ENCODE measurements around the gene COL5A1.

Gene COL5A1

GRCh38 chr9:134601764-134602163, 39.8 kb upstream of the COL5A1 start:
- TF ChIP-seq GATA3 (IDR thresholded peaks at IDR 0.05; ENCODE audit: low read depth, low read length) (no peak), GATA2 (IDR thresholded peaks at IDR 0.05; ENCODE audit: low read depth, low read length) (no peak)

GRCh38 chr9:134602547-134603362, 38.8 kb upstream of the COL5A1 start:
- TF ChIP-seq GATA3 (IDR thresholded peaks at IDR 0.05; ENCODE audit: low read depth, low read length), result no peak
- TF ChIP-seq GATA2 (IDR thresholded peaks at IDR 0.05; ENCODE audit: low read depth, low read length), result no peak

- TF ChIP-seq GATA3 (IDR thresholded peaks at IDR 0.05; ENCODE audit: low read depth, low read length), result no peak
- TF ChIP-seq GATA2 (IDR thresholded peaks at IDR 0.05; ENCODE audit: low read depth, low read length), result no peak
Measured at GRCh38 chr9:134604834-134605233, 36.8 kb upstream of the COL5A1 start.

GRCh38 chr9:134605351-134605965, 36.1 kb upstream of the COL5A1 start:
- TF ChIP-seq GATA2 (IDR thresholded peaks at IDR 0.05; ENCODE audit: low read depth, low read length) (no peak), GATA3 (IDR thresholded peaks at IDR 0.05; ENCODE audit: low read depth, low read length) (no peak)

- no peak for TF ChIP-seq GATA2 (IDR thresholded peaks at IDR 0.05; ENCODE audit: low read depth, low read length)
- TF ChIP-seq GATA3 (IDR thresholded peaks at IDR 0.05; ENCODE audit: low read depth, low read length), result no peak
Measured at GRCh38 chr9:134605966-134606357, 35.6 kb upstream of the COL5A1 start.

- no peak for TF ChIP-seq GATA3 (IDR thresholded peaks at IDR 0.05; ENCODE audit: low read depth, low read length)
- no peak for TF ChIP-seq GATA2 (IDR thresholded peaks at IDR 0.05; ENCODE audit: low read depth, low read length)
Measured at GRCh38 chr9:134606951-134607731, 34.5 kb upstream of the COL5A1 start.

GRCh38 chr9:134607971-134608370, 33.6 kb upstream of the COL5A1 start:
- TF ChIP-seq GATA3 (IDR thresholded peaks at IDR 0.05; ENCODE audit: low read depth, low read length) (no peak), GATA2 (IDR thresholded peaks at IDR 0.05; ENCODE audit: low read depth, low read length) (no peak)

GRCh38 chr9:134611046-134611445, 30.6 kb upstream of the COL5A1 start:
- TF ChIP-seq GATA2 (IDR thresholded peaks at IDR 0.05; ENCODE audit: low read depth, low read length) (no peak), GATA3 (IDR thresholded peaks at IDR 0.05; ENCODE audit: low read depth, low read length) (no peak)

GRCh38 chr9:134612309-134612708, 29.3 kb upstream of the COL5A1 start:
- no peak for TF ChIP-seq GATA2 (IDR thresholded peaks at IDR 0.05; ENCODE audit: low read depth, low read length)

GRCh38 chr9:134612715-134613114, 28.9 kb upstream of the COL5A1 start:
- TF ChIP-seq GATA3 (IDR thresholded peaks at IDR 0.05; ENCODE audit: low read depth, low read length), result no peak
- no peak for TF ChIP-seq GATA2 (IDR thresholded peaks at IDR 0.05; ENCODE audit: low read depth, low read length)

GRCh38 chr9:134614256-134614655, 27.3 kb upstream of the COL5A1 start:
- no peak for TF ChIP-seq GATA3 (IDR thresholded peaks at IDR 0.05; ENCODE audit: low read depth, low read length)
- TF ChIP-seq GATA2 (IDR thresholded peaks at IDR 0.05; ENCODE audit: low read depth, low read length), result no peak

- TF ChIP-seq GATA2 (IDR thresholded peaks at IDR 0.05; ENCODE audit: low read depth, low read length) (no peak), GATA3 (IDR thresholded peaks at IDR 0.05; ENCODE audit: low read depth, low read length) (no peak)
Measured at GRCh38 chr9:134616341-134616740, 25.3 kb upstream of the COL5A1 start.

GRCh38 chr9:134617246-134617645, 24.4 kb upstream of the COL5A1 start:
- TF ChIP-seq GATA3 (IDR thresholded peaks at IDR 0.05; ENCODE audit: low read depth, low read length), result no peak
- no peak for TF ChIP-seq GATA2 (IDR thresholded peaks at IDR 0.05; ENCODE audit: low read depth, low read length)

GRCh38 chr9:134617836-134618162, 23.8 kb upstream of the COL5A1 start:
- TF ChIP-seq GATA2 (IDR thresholded peaks at IDR 0.05; ENCODE audit: low read depth, low read length) (no peak), GATA3 (IDR thresholded peaks at IDR 0.05; ENCODE audit: low read depth, low read length) (no peak)

Data from SH-SY5Y (cell line).